Stimulated activated effector memory CD8-positive, alpha-beta T cell treated with anti-CD3 and anti-CD28 coated beads, Interleukin-12 subunit alpha, Interleukin-12 subunit beta, amount 100 ng/mL, for 72 hours (primary cell): ENCODE results near the gene ATP5F1D.
"Not testable (repeated sequence)": the region's sequence is repeated elsewhere in the genome, so short reads cannot be mapped to it uniquely, and the experiment has no call there.

Experiments used
- ATAC-seq: fragments of 150-1000 bp; cut with Tn5 transposase; 2 replicates; pipeline ENCODE4 v1.10.0; 2021
- DNase-seq, 2 donors: peaks; one replicate each; pipeline ENCODE4 v3.0.0; 2021 to 2022; ENCODE audit warnings: low spot score in 2 of 2
- H3K27ac Mint-ChIP-seq: one replicate; pipeline ENCODE4 v1.8.0; 2022; ENCODE audit warnings: mild to moderate bottlenecking, mixed read lengths
- H3K36me3 Mint-ChIP-seq: one replicate; pipeline ENCODE4 v1.8.0; 2022; ENCODE audit warnings: mild to moderate bottlenecking, mixed read lengths
- H3K4me1 Mint-ChIP-seq: one replicate; pipeline ENCODE4 v1.8.0; 2022; ENCODE audit warnings: mixed read lengths
- H3K4me3 Mint-ChIP-seq: one replicate; pipeline ENCODE4 v1.8.0; 2022; ENCODE audit warnings: mild to moderate bottlenecking, mixed read lengths
- H3K9me3 Mint-ChIP-seq: one replicate; pipeline ENCODE4 v1.8.0; 2022; ENCODE audit warnings: mixed read lengths

The ATP5F1D gene

GRCh38 chr19:1241417-1242095, at the start of gene ATP5F1D:
TSS of gene ATP5F1D (plus strand) at chr19:1241751. CDS start at chr19:1241851, 100 bp downstream.
- peak within 1 kb of the TSS; percentile 79 for H3K4me3 Mint-ChIP-seq
- peak; percentile 81 for ATAC-seq
- peaks cover 34% of the 10 kb centered on the region for H3K4me1 Mint-ChIP-seq
- DNase-seq, result peak; percentile 83 to 95
- no peaks in the 10 kb centered on the region for H3K9me3 Mint-ChIP-seq
- H3K27ac Mint-ChIP-seq, result peak within 1 kb of the TSS; percentile 89
- peaks cover 40% of the 10 kb centered on the region for H3K36me3 Mint-ChIP-seq

DNA sequence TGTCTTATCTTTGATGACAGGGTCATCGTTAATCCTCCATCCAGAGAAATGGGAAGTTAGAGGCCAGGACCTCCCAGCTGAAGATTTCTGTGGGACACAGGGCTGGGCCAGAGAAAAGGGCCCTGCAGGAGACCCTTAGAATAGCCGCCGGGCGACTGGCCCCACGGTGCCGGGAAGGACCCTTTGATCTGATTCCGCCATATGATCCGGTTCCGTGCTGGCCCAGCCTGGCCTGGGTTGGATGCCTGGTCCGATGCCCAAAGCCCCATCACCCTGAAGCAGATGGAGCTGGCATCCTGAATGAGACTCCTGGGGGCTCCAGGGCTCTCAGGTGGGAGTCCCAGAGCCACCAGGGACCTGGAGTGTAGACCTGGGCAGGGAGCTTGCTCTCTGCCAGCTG, 42.0 kb upstream of the ATP5F1D start:
- Mint-ChIP-seq H3K27ac (no peak overlapping the region), H3K9me3 (no peaks in the 10 kb centered on the region), H3K36me3 (no peaks in the 10 kb centered on the region), H3K4me1 (peaks cover 10% of the 10 kb centered on the region), H3K4me3 (no peak overlapping the region)
- DNase-seq, result no peak
- ATAC-seq, result no peak

GRCh38 chr19:1200614-1201013, 40.9 kb upstream of the ATP5F1D start:
- H3K4me3 Mint-ChIP-seq, ATAC-seq, H3K36me3 Mint-ChIP-seq, H3K9me3 Mint-ChIP-seq, H3K27ac Mint-ChIP-seq, DNase-seq: not testable (repeated sequence)
- peaks cover 10% of the 10 kb centered on the region for H3K4me1 Mint-ChIP-seq

- H3K4me3 Mint-ChIP-seq, result peak within 1 kb of the TSS; percentile 98
- H3K36me3 Mint-ChIP-seq, result peaks cover 30% of the 10 kb centered on the region
- H3K27ac Mint-ChIP-seq, result peak within 1 kb of the TSS; percentile 97
Measured at GRCh38 chr19:1205114-1206099, 36.1 kb upstream of the ATP5F1D start, which contains the start of gene STK11. TSS of gene STK11 (plus strand) at chr19:1205778. CDS start at chr19:1206914, 1,136 bp downstream.

GRCh38 chr19:1206150-1206863, 35.2 kb upstream of the ATP5F1D start:
- ATAC-seq (no peak), DNase-seq (peak in 1 of 2 donors; percentile 60)
- peaks cover 35% of the 10 kb centered on the region for H3K4me1 Mint-ChIP-seq
- no peaks in the 10 kb centered on the region for H3K9me3 Mint-ChIP-seq
- peaks cover 37% of the 10 kb centered on the region for H3K36me3 Mint-ChIP-seq
- H3K27ac Mint-ChIP-seq, result peak overlapping the region; percentile 97
- H3K4me3 Mint-ChIP-seq, result peak overlapping the region; percentile 98

More at GRCh38 chr19:1205114-1206099, 36.1 kb upstream of the ATP5F1D start, which contains the start of gene STK11:
- Mint-ChIP-seq H3K9me3 (no peaks in the 10 kb centered on the region), H3K4me1 (peaks cover 35% of the 10 kb centered on the region)
- DNase-seq (peak; percentile 100), ATAC-seq (peak; percentile 97)

GRCh38 chr19:1206864-1207450, 34.6 kb upstream of the ATP5F1D start:
- Mint-ChIP-seq H3K36me3 (peaks cover 44% of the 10 kb centered on the region), H3K4me3 (peak overlapping the region; percentile 98), H3K4me1 (peaks cover 42% of the 10 kb centered on the region), H3K9me3 (no peaks in the 10 kb centered on the region), H3K27ac (peak overlapping the region; percentile 97)
- no peak for ATAC-seq
- peak in 1 of 2 donors; percentile 66 for DNase-seq

DNA sequence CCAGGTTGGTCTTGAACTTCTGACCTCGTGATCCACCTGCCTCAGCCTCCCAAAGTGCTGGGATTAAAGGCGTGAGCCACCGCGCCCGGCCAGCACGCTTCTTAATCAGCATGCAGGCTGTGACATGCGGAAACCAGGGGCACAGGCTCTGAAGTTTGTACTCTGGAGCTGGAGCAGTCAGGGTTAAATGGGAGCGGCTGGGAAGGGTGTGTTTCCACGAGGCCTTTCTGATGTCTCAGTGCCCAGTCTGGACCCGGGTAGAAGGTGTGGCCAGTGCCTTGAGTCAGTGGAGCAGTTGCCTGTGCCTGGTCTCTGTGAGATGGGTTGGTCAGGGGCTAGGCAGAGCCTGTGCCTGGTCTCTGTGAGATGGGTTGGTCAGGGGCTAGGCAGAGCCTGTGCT, 32.7 kb upstream of the ATP5F1D start:
- H3K36me3 Mint-ChIP-seq, result peaks cover 62% of the 10 kb centered on the region
- H3K9me3 Mint-ChIP-seq, DNase-seq, ATAC-seq, H3K27ac Mint-ChIP-seq: not testable (repeated sequence)
- peaks cover 40% of the 10 kb centered on the region for H3K4me1 Mint-ChIP-seq
- H3K4me3 Mint-ChIP-seq, result peak overlapping the region; percentile 98

- DNase-seq (no peak), ATAC-seq (no peak)
- no peak overlapping the region for H3K27ac Mint-ChIP-seq
- H3K4me3 Mint-ChIP-seq, result no peak overlapping the region
- no peaks in the 10 kb centered on the region for H3K9me3 Mint-ChIP-seq
- H3K36me3 Mint-ChIP-seq, result peaks cover 65% of the 10 kb centered on the region
- H3K4me1 Mint-ChIP-seq, result peaks cover 46% of the 10 kb centered on the region
Measured at GRCh38 chr19:1210227-1210538, 31.4 kb upstream of the ATP5F1D start.

GRCh38 chr19:1211494-1212234, 29.9 kb upstream of the ATP5F1D start:
- Mint-ChIP-seq H3K9me3 (no peaks in the 10 kb centered on the region), H3K36me3 (peaks cover 71% of the 10 kb centered on the region), H3K4me1 (peaks cover 45% of the 10 kb centered on the region), H3K4me3 (no peak overlapping the region), H3K27ac (no peak overlapping the region)
- DNase-seq (no peak), ATAC-seq (no peak)

- Mint-ChIP-seq H3K27ac (peak overlapping the region; percentile 96), H3K9me3 (no peaks in the 10 kb centered on the region), H3K36me3 (peaks cover 52% of the 10 kb centered on the region), H3K4me3 (peak overlapping the region; percentile 73), H3K4me1 (peaks cover 27% of the 10 kb centered on the region)
- DNase-seq (no peak), ATAC-seq (peak; percentile 89)
Measured at GRCh38 chr19:1213391-1214286, 27.9 kb upstream of the ATP5F1D start.

DNA sequence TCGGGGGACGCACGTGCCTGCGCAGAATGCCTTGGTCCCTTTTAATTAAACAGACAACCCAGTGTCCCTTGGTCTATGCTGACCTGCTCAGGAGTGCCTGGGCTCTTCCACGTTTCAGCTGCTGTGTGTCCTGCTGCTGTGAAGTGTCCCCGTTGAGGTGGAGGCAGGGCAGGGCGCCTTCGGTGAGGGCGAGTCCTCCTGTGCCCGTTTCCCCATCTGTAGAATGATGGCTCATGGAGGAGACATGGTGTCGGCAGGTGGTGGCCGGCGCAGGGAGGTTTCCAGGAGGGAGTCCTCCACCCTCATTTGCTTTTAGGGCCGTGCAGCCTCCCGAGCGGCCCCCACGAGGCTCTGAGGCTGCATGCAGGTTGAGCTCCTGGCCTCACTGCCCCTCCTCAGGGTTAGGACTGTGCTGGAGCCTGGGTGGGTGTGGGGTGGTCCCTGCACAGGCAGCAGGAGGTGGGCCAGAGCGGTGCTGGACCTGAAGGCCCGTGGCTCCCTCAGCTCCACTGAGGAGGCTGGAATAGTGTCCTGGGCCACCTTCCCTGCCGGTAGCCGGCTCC, 27.2 kb upstream of the ATP5F1D start:
- Mint-ChIP-seq H3K27ac (peak overlapping the region; percentile 96), H3K4me1 (peaks cover 27% of the 10 kb centered on the region), H3K36me3 (peaks cover 45% of the 10 kb centered on the region), H3K4me3 (peak overlapping the region; percentile 73), H3K9me3 (no peaks in the 10 kb centered on the region)
- no peak for ATAC-seq
- no peak for DNase-seq

GRCh38 chr19:1214862-1215731, 26.5 kb upstream of the ATP5F1D start:
- DNase-seq (no peak), ATAC-seq (no peak)
- Mint-ChIP-seq H3K4me3 (no peak overlapping the region), H3K36me3 (peaks cover 45% of the 10 kb centered on the region), H3K9me3 (no peaks in the 10 kb centered on the region), H3K27ac (no peak overlapping the region), H3K4me1 (peaks cover 24% of the 10 kb centered on the region)
